MCF 10A (cell line): ENCODE measurements around the gene TMA7. TPM values are rescaled to one million over a fixed set of nuclear protein-coding genes. Genes with fewer than 3 reads are reported as not detected.

Experiments
- BruUV-seq: library from RNA; stranded (reverse); fragments of 400-500 nt; replicated peaks from 2 replicates; lab custom pipeline; 2021; lab: Mats Ljungman, UMichigan
- CTCF ChIA-PET: fragments of 300-600 bp; sonication (Branson Sonifier 250); formaldehyde crosslinking; extraction: SDS; loops from one replicate; lab custom pipeline; 2021; ENCODE audit warnings: antibody characterized with exemption, inconsistent platforms; lab: Yijun Ruan, JAX
- POLR2A ChIA-PET: fragments of 300-600, 350-650 bp; sonication (Branson Sonifier 250); formaldehyde crosslinking; extraction: SDS; loops from one replicate; lab custom pipeline; 2020; ENCODE audit warnings: antibody characterized with exemption, inconsistent platforms; lab: Yijun Ruan, JAX
- DNase-seq: peaks from one replicate; pipeline ENCODE4 v3.0.0-alpha.2; 2018; ENCODE audit not compliant: unreplicated experiment
- H3K27ac Mint-ChIP-seq: one replicate; pipeline ENCODE4 v1.8.0; 2022; ENCODE audit warnings: mild to moderate bottlenecking, low read depth, mixed read lengths; ENCODE audit not compliant: unreplicated experiment
- H3K27me3 Mint-ChIP-seq: one replicate; pipeline ENCODE4 v1.8.0; 2022; ENCODE audit warnings: mixed read lengths; ENCODE audit not compliant: insufficient read depth, unreplicated experiment
- H3K36me3 Mint-ChIP-seq: one replicate; pipeline ENCODE4 v1.8.0; 2022; ENCODE audit warnings: mild to moderate bottlenecking, moderate library complexity, mixed read lengths; ENCODE audit not compliant: insufficient read depth, unreplicated experiment
- H3K4me1 Mint-ChIP-seq: one replicate; pipeline ENCODE4 v1.8.0; 2022; ENCODE audit warnings: mixed read lengths; ENCODE audit not compliant: insufficient read depth, unreplicated experiment
- H3K4me3 Mint-ChIP-seq: one replicate; pipeline ENCODE4 v1.8.0; 2022; ENCODE audit warnings: mild to moderate bottlenecking, moderate library complexity, mixed read lengths; ENCODE audit not compliant: unreplicated experiment
- H3K9me3 Mint-ChIP-seq: one replicate; pipeline ENCODE4 v1.8.0; 2022; ENCODE audit warnings: mixed read lengths; ENCODE audit not compliant: unreplicated experiment
- CTCF ChIP-seq: fragments of 200-600 bp; IDR thresholded peaks from one replicate; pipeline ENCODE4 v1.8.0; 2022; ENCODE audit warnings: antibody characterized with exemption, mild to moderate bottlenecking; ENCODE audit not compliant: unreplicated experiment
- intact Hi-C: fragments of 100-400 bp; cut with micrococcal nuclease; formaldehyde crosslinking; loops from 2 replicates; pipeline ENCODE4 v1.14.1; 2022
- total RNA-seq: library from RNA; stranded (reverse); gene quantifications from 2 replicates; pipeline ENCODE4 v1.2.3, GENCODE V29; 2022

The TMA7 gene
- total RNA-seq, 1 experiment from 2014 or later: 356 TPM

- BruUV-seq: no TSS peak
- H3K9me3 Mint-ChIP-seq: no peaks in the 10 kb centered on the region
- POLR2A ChIA-PET: interaction anchor here (22.1 kb wide), 1 partner anchor 22 kb away, joined by 749 read pairs; the partner anchor contains the start of gene PLXNB1
- no peak for TF ChIP-seq CTCF
- H3K4me1 Mint-ChIP-seq: peaks cover 27% of the 10 kb centered on the region
- no peaks in the 10 kb centered on the region for H3K27me3 Mint-ChIP-seq
- H3K4me3 Mint-ChIP-seq: no peak overlapping the region
- intact Hi-C loops: no loop called here
- H3K36me3 Mint-ChIP-seq: peaks cover 83% of the 10 kb centered on the region
- DNase-seq: no peak
- CTCF ChIA-PET: interaction anchor here (1.0 to 22.6 kb wide), 2 partner anchors 31 to 212 kb away, joined by 3 to 647 read pairs; partner anchors contain the start of genes CCDC51 and TMA7
- peak overlapping the region; percentile 6 for H3K27ac Mint-ChIP-seq
Observed at GRCh38 chr3:48405971-48406370, 34.1 kb upstream of the TMA7 start.

- DNase-seq: no peak
- ChIA-PET CTCF (interaction anchor here (0.6 to 22.6 kb wide), 6 partner anchors 30 to 212 kb away, joined by 3 to 647 read pairs (median 3); partner anchors contain the start of genes CCDC51 and TMA7), POLR2A (interaction anchor here (1.0 to 22.1 kb wide), 4 partner anchors 11 to 139 kb away, joined by 3 to 749 read pairs (median 4); partner anchors contain the start of genes CCDC51, PLXNB1 and TMA7)
- Mint-ChIP-seq H3K4me1 (peaks cover 24% of the 10 kb centered on the region), H3K27ac (peak overlapping the region; percentile 64), H3K9me3 (no peaks in the 10 kb centered on the region), H3K36me3 (peaks cover 77% of the 10 kb centered on the region), H3K4me3 (no peak overlapping the region), H3K27me3 (no peaks in the 10 kb centered on the region)
- intact Hi-C loops: no loop called here
- TF ChIP-seq CTCF: no peak
- no TSS peak for BruUV-seq
Observed at GRCh38 chr3:48406443-48407431, 33.3 kb upstream of the TMA7 start.

- peaks cover 17% of the 10 kb centered on the region for H3K4me1 Mint-ChIP-seq
- no peak overlapping the region for H3K4me3 Mint-ChIP-seq
- TF ChIP-seq CTCF: no peak
- ChIA-PET POLR2A (interaction anchor here (1.0 to 22.1 kb wide), 5 partner anchors 7 to 140 kb away, joined by 3 to 749 read pairs (median 5); partner anchors contain the start of genes CCDC51, PLXNB1 and TMA7), CTCF (interaction anchor here (0.6 to 22.6 kb wide), 5 partner anchors 29 to 138 kb away, joined by 3 to 647 read pairs (median 3); partner anchors contain the start of genes CCDC51 and TMA7)
- peaks cover 71% of the 10 kb centered on the region for H3K36me3 Mint-ChIP-seq
- H3K9me3 Mint-ChIP-seq: no peaks in the 10 kb centered on the region
- no peak for DNase-seq
- H3K27me3 Mint-ChIP-seq: no peaks in the 10 kb centered on the region
- peak overlapping the region; percentile 64 for H3K27ac Mint-ChIP-seq
- intact Hi-C loops: no loop called here
- BruUV-seq: no TSS peak
Observed at GRCh38 chr3:48407542-48408099, 32.4 kb upstream of the TMA7 start.
